AG08396 (cell line): ENCODE measurements around the gene CACNA1H.
"Not testable (repeated sequence)": the region's sequence is repeated elsewhere in the genome, so short reads cannot be mapped to it uniquely, and the experiment has no call there.

Experiments used
- DNase-seq: peaks from one replicate; pipeline ENCODE4 v3.0.0; 2012; ENCODE audit warnings: low spot score, mixed read lengths

The CACNA1H gene

DNA sequence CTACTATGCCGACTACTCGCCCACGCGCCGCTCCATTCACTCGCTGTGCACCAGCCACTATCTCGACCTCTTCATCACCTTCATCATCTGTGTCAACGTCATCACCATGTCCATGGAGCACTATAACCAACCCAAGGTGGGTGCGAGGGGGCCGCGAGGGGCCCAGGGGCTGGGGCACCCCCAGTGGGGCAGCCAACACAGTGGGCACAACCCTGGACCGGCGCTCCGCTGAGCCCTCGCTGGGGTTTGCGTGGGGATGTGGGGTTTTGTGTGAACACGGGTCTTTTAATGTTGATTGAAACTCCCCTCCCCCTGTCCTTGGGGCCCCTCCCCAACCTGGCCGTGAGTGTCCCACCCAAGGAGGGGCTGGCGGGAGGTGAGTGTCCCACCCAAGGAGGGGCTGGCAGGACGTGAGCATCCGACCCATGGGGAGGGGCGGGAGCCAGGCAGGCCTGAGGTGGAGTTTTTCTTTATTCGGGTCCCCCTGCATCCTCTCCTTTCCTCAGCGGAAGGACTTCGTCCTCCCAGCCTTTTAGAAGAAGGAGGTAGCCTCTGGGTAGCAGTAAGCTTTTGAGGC is 61.0 kb downstream of the CACNA1H start:
- DNase-seq = no peak

DNA sequence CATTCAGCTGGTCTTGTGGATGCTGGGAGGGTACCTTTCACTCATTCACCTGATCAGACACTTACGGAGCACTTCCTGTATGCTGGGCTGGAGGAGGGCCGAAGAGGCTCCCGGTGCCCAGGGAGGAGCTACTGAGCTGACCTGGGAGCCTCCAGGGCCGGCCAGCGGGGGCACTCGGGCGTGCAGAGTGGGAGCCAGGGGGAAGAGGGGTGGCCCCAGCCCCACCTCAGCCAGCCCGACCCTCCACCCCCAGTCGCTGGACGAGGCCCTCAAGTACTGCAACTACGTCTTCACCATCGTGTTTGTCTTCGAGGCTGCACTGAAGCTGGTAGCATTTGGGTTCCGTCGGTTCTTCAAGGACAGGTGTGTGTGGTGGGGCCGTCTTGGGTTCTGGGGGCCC is 61.8 kb downstream of the CACNA1H start:
- DNase-seq = no peak

DNA sequence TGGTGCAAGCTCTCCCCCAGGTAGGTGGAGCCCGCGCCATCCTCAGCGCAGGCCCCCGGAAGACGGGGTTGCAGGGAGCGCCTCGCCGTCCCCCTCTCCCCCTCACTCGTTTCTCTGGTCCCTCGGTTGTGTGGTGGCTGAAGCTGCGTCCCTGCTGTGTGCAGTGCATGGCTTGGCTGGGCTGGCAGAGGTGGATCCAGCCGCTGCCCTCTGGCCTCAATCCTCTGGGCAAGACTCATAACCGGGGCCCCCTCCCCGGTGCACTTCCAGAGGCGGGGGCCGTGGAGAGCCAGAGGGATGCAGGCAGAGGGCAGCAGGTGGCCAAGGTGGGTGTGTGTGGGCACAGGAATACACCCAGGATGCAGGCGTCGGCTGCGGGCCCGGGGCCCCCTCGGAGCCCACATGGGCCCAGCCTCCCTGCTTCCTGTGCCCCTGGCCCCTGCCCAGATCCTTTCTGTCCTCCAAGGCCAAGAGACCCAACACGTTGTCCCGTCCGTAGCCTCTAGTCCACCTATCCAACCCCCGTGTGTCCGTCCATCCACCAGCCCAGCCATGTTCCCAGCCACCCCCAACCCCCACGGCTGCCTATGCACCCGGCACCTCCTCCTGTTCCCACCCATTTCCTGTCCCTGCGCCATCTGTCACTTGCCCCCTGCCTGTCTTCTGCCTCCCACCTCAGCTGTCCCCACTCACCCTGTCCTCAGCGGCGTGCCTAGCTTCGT is 62.8 kb downstream of the CACNA1H start:
- no peak for DNase-seq

DNA sequence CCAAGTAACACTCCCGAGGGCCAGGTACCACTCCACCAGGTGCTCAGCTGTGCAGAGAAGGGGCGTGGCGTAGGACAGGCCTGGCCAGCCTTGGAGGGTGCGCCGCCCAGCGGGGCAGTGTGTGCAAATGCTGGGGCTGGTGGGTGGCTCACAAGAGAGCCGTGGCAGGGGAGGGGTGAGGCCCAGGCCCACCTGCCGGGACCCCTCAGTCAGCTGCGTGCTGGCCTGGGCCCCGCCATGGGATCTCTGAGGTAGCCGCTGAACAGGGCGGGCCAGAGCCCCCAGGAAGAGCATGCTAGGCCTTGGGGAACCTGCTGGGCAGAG is 63.4 kb downstream of the CACNA1H start:
- DNase-seq = no peak

DNA sequence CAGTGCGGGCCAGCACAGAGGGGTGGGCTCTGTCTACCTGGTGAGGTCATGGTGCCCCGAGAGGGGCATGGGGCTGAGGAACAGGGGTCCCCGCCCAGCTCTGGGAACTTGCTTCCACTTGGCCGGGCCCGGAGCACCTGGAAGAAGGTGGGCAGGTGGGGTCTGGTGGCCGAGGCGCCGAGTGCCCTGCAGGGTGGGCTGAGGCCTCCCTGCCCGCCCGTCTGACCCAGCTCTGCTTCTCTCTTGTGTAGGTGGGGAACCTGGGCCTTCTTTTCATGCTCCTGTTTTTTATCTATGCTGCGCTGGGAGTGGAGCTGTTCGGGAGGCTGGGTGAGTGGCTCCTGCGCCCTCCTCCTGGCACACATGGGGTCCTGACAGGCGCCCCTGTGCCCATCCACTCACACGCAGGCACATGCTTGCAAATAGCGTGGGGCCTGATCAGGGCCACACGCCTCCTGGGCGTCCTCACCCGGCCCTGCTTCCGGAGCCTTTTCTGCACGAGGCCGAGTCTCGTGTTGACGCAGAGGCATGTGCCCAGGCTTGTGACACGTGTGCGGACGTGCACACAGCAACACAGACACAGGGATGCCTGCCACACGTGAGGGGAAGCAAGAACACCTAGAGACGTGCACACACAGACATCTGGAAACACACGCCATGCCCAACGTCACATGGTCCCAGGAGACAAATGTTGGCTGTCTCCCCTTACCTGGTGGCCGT is 63.9 kb downstream of the CACNA1H start:
- DNase-seq = no peak

DNA sequence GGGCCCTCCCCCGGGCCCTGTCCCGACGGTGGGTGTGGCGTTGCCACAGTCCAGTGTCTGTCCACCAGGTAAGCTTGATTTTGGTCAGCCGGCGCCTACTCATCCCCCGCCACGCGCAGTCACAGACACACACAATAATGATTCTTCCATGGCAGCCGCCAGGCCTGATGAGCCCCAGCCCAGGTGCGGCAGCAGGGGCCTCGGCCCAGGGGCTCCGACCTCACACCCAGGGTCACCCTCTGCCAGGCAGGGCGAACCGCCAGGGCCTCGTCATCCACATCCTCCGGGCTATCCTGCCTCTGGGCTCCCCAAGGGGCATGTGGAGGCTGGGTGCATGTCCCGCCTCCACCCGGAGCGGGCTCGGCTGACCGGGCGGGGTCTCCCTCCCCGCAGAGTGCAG is 64.6 kb downstream of the CACNA1H start:
- no peak for DNase-seq

DNA sequence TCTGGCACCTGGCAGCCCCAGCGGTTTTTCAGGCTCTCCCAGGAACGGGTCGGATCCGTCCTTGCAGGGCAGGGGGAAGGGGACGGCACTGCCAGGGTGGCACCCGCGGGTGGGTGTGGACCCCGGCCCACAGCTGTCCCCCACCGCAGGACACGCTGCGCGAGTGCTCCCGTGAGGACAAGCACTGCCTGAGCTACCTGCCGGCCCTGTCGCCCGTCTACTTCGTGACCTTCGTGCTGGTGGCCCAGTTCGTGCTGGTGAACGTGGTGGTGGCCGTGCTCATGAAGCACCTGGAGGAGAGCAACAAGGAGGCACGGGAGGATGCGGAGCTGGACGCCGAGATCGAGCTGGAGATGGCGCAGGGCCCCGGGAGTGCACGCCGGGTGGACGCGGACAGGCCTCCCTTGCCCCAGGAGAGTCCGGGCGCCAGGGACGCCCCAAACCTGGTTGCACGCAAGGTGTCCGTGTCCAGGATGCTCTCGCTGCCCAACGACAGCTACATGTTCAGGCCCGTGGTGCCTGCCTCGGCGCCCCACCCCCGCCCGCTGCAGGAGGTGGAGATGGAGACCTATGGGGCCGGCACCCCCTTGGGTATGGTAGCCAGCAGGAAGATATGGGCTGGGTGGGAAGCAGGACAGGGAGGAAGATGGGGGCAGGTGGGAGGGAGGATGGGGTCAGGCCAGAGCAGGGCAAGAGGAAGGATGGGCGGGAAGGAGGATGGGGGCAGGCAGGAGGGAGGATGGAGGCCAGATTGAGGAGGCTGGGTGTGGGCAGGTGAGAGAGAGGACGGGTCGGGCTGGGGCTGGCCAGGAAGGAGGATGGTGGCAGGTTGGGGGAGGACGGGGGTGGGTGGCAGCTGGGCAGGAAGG is 65.4 kb downstream of the CACNA1H start:
- DNase-seq = no peak

DNA sequence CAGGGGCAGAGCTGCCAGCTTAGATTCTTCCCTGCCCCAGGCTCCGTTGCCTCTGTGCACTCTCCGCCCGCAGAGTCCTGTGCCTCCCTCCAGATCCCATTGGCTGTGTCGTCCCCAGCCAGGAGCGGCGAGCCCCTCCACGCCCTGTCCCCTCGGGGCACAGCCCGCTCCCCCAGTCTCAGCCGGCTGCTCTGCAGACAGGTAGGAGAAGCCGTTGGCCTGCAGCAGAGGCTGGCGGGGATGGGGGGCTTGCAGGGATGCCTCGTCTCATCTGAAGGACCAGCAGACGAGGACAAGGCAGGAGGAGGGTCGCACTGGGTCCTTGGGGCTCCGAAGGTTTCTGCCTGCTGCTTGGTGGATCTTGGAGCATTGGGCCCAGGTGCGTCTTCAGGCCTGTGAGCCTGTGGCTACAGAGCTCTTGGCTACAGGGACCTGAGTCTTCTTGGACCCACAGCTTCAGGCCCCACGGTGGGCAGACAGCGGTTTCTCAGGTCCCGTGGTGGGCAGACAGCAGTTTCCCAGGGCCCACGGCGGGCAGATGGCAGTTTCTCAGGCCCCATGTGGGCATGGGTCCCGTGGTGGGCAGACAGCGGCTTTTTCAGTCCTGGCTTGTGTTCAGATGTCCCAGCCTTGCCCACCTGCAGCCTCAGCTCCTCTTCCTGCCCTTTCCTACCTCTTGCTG is 66.2 kb downstream of the CACNA1H start:
- DNase-seq = no peak

DNA sequence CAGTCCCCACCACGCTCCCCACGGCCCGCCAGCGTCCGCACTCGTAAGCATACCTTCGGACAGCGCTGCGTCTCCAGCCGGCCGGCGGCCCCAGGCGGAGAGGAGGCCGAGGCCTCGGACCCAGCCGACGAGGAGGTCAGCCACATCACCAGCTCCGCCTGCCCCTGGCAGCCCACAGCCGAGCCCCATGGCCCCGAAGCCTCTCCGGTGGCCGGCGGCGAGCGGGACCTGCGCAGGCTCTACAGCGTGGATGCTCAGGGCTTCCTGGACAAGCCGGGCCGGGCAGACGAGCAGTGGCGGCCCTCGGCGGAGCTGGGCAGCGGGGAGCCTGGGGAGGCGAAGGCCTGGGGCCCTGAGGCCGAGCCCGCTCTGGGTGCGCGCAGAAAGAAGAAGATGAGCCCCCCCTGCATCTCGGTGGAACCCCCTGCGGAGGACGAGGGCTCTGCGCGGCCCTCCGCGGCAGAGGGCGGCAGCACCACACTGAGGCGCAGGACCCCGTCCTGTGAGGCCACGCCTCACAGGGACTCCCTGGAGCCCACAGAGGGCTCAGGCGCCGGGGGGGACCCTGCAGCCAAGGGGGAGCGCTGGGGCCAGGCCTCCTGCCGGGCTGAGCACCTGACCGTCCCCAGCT is 67.3 kb downstream of the CACNA1H start:
- DNase-seq = no peak

DNA sequence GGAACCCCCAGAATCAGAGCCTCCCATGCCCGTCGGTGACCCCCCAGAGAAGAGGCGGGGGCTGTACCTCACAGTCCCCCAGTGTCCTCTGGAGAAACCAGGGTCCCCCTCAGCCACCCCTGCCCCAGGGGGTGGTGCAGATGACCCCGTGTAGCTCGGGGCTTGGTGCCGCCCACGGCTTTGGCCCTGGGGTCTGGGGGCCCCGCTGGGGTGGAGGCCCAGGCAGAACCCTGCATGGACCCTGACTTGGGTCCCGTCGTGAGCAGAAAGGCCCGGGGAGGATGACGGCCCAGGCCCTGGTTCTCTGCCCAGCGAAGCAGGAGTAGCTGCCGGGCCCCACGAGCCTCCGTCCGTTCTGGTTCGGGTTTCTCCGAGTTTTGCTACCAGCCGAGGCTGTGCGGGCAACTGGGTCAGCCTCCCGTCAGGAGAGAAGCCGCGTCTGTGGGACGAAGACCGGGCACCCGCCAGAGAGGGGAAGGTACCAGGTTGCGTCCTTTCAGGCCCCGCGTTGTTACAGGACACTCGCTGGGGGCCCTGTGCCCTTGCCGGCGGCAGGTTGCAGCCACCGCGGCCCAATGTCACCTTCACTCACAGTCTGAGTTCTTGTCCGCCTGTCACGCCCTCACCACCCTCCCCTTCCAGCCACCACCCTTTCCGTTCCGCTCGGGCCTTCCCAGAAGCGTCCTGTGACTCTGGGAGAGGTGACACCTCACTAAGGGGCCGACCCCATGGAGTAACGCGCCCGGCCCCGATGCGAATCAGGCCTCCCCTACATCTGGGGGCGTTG is 68.1 kb downstream of the CACNA1H start:
- no peak for DNase-seq

DNA sequence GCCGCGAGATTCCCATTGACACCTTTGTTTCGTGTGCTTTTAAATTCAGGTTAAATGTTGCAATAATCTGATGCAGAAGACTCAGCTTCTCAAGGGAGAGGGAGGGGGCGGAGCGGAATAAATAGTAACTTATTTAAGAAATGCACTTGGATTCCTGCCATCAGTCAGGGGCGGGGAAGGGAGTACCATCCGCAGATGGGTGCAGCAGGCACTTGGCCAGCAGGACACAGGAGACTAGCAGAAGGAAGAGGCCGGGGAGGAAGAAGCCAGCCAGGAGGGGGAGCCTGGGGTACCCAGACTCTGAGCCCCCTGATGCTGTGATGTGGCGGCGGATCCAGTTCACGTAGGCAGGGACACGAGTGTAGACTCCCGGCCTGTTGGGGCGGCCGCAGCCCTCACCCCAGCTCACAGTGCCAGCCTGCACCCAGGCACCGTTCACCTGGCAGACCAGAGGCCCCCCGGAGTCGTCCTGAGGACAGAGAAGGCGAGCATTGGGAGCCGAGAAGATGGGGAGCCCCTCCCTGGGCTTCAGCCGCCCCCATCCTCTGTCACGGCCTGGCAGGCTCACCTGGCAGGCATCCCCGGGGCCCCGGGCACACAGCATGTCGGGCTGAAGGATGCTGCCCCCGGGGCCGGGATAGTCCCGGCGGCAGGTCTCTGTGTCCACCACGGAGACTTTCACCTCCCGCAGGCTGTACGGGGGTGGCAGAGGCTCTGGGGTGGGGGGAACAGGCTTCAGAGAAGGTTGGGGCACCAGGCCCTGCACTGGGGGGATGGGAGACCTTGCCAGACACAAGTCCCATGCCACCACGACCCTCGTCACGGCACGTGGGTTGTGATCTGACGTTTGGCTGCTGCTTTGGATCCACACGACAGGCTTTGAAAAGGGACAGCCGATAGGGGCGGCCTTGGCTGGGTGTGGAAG is 69.0 kb downstream of the CACNA1H start:
- no peak for DNase-seq

DNA sequence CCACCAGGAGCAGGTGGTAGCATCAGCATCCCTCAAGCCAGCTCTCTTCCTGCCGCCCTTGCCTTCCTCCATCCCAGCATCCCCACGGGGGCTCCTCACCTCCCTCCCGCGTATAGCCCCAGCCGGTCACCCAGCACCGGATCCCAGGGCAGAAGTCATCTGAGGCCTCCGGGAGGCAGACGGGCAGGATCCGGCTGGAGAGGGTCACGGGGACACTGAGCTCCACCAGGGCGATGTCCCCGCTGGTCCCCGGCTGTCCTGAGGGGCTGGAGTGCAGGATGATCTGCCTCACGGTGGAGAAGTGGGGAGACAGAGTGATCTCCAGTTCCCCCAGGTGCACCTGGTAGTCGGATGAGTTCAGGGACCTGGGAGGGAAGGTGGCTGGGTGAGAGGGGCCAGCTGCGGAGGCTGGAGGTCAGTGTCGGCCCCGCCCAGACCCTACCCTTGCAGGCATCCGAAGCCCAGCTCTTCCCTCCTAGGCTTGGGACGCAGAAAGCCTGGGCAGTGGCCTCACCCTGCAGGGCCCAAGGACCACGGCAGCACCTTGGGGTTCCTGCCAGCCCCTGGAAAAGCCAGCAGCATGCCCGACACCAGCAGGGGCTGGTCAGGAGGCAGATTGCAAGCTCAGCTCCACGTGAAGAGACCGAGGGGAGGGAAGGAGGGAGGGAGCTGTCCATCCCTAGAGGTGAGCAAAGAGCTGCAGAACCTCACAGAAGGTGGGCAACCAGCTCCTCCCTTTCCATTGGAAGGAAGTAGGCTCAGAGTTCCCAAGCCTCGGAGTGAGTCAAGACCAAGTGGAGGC is 69.8 kb downstream of the CACNA1H start:
- no peak for DNase-seq

DNA sequence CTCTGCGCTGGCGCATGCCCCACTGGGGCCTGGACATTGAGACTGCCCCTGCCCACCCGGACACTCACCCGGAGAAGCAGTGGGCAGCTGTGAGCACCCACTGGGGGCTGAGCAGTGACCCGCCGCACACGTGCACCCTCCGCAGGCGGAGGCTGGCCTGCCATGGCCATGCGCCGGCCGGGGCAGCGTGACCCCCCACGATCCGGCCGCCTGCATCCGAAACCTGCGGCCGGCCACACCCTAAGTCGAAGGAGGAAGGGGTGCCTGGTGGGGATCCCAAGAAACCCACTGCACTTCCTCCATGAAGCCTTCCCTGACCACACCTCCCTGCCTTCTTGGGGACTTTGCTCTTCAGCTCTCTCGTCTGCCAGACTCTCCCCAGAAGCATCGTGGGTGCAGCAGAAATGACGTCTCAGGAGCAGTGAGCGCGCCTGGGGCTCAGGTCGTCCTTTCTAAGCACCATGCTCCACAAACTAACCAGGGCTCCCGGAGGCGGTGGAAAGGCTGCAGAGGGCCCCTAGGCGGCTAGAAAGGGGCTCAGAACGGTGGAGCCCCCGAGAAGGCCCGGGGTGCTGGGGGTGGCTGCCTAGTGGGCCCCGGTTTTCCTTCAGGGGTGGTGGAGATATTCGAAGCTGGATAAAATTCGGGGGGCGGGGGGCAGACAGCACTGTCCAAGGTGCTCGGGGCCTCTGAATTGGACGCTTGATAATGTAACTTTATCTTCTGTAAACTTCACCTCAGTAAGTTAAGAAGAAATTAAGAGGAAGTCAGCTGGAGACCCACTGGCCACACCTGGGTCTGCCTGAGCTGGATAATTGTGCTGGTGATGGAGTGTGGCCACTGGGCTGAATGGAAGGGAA is 70.7 kb downstream of the CACNA1H start:
- no peak for DNase-seq

DNA sequence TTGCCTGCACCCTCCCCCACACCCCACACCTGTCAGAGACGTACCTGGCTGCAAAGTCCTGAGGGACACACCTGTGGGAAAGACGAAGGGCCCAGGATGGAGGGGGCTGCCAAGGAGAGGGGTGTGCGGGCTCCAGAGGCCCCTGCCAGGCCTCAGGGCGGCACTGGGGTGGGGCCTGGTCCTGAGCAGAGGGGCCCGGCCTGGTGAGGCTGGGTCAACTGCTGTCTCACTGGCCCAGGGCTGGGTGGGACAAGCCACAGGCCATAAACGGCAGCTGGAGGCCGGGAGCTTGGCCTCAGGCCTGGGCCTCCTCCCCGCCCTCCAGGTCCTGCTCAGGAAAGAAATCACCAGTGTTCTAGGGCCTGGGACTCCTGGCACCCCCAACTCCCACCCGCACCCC is 71.7 kb downstream of the CACNA1H start:
- no peak for DNase-seq

DNA sequence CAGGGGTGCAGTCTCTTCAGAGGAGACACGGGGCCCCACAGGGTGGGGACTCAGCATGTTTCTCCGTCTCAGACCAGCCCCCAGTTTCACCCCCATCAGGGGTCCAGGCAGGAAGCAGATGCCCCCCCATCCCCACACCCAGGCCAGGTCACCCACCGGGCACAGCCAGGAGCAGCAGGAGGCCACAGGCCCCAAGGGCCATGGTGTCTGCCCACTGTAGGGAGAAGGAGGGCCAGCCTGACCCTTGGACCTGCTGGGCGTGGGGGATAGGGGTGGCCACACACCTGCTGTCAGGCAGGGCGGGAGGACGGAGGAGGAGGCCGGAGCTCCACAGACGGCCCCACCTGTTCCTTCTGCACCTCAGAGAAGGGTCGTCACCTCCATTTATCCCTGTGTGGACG is 72.1 kb downstream of the CACNA1H start, which contains the start of gene TPSG1:
Gene TPSG1 (minus strand): TSS at position 218 of the 401 bp plus-strand sequence. CDS start 16 bp downstream, at position 202.
- no peak for DNase-seq

DNA sequence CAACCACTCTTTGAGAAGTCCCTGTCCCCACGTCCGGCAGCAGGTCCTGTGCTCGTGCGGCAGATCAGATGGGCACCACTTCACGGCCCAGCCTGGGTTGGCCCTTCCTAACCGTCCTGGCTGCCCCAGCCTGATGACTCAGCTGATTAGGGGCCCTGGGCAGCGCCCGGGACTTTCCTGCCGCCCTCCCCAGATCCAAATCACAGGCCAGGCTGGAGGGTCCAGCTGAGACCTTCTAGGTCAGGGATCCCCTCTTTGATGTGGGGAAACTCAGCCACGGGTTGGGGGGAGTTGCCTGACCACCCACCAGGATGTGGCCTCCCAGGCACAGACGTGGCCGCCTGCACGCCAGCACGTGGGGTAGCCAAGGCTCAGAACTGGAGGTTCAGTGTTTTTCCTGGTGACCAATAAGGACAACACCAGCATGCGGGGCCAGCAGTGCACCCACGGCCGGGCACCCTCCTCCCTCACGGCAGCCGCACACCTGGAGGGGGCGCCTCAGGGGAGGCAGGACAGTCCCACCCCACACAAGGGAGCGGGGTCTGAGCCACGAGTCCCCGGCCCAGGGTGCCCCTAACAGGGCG is 72.9 kb downstream of the CACNA1H start:
- not testable (repeated sequence) for DNase-seq

DNA sequence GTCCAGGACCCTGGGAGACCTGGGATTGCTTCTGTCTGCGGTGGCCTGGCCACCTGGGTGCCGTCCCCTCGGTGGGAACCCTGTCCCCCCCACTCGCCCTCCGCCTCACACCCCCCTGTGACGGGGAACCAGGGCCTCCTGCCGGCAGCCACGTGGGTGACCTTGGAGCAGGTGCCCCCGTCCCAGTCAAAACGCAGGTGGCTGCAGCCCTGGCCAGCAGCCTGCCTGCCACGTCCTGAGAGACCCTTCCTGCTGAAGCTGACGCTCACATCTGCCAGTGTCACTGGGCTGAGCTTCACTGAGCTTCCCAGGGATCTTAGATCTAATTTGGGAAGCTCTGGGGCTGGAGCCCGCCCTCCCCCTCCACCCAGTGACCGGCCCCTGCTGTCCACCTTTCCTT is 73.8 kb downstream of the CACNA1H start:
- not testable (repeated sequence) for DNase-seq
